H4 (cell line): ENCODE results near the gene MAGEB1. TPM values are rescaled to one million over a fixed set of nuclear protein-coding genes. Genes with fewer than 3 reads are reported as not detected.

ENCODE experiments used
- DNase-seq: peaks from one replicate; pipeline ENCODE4 v3.0.0-alpha.2; 2015; ENCODE audit warnings: low spot score
- total RNA-seq: library from RNA; depleted of rRNA; stranded (reverse); fragments of >200 nt; shearing (Covaris generic); gene quantifications from 2 replicates; pipeline ENCODE4 v1.2.3, GENCODE V29; 2014; rRNA removed

MAGEB1 gene, protein sequence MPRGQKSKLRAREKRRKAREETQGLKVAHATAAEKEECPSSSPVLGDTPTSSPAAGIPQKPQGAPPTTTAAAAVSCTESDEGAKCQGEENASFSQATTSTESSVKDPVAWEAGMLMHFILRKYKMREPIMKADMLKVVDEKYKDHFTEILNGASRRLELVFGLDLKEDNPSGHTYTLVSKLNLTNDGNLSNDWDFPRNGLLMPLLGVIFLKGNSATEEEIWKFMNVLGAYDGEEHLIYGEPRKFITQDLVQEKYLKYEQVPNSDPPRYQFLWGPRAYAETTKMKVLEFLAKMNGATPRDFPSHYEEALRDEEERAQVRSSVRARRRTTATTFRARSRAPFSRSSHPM
- total RNA-seq: not detected in 2 replicates

DNA sequence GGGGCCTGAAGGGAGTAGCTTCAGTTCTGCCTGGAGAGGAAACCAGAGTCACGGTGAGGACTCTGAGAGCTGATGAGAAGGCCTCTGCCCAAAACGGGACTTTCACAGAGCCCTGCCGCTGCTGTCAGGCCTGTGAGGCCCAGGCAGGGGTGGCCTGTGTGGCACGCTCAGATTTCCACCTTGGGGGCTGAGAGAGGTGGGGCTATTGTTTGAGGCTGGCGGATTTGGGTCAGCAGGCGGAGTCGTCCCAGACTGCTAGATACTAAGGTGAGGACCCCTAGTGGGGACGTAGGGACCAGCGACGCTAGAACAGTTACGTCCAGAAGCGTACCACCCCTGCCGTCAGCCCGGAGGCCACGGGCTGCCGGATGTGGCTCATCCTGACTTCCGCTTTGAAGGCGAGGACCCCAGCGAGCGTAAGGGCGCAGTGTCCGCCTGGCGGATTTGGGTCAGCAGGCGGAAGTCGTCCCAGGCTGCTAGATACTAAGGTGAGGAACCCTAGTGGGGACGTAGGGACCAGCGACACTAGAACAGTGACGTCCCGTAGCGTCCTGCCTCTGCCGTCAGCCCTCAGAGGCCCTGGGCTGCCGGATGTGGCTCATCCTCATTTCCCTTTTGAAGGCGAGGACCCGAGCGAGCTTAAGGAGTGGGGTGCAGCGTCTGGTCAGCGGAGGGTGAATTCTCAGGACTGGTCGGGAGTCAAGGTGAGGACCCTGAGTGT lies at the start of gene MAGEB1:
TSS of gene MAGEB1 (plus strand) at position 378 of the 721 bp plus-strand sequence. CDS start 3,348 bp downstream, outside the sequence.
- DNase-seq: no peak

GRCh38 chrX:30212172-30212571 lies 34.8 kb upstream of the MAGEB1 start:
- no peak for DNase-seq

GRCh38 chrX:30215357-30215843 lies 31.5 kb upstream of the MAGEB1 start, which contains the start of gene MAGEB2:
Gene MAGEB2 (plus strand): TSS chrX:30215563. CDS start chrX:30218581, 3,018 bp downstream.
- DNase-seq: no peak

DNA sequence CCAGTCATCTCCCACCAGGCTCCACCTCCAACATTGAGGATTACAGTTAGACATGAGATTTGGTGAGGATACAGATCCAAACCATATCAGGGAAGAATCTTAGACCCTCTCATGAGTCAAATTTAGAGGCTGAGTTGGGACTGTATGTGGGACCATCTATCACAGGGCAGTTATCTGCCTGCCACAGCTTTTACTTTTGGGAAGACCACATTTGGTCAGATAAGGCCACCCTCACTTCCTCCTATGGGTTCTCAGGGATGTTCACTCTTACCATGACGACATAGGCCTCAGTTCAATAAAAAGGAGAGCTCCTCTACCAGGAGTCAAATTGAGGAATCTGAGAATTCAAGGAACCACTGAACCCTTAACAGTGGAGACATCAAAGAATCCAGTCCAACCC lies 29.5 kb upstream of the MAGEB1 start:
- DNase-seq: no peak

GRCh38 chrX:30219372-30219771 lies 27.6 kb upstream of the MAGEB1 start:
- no peak for DNase-seq

- DNase-seq: no peak
These were observed 26.3 kb upstream of the MAGEB1 start for GRCh38 chrX:30220661-30221060.

- no peak for DNase-seq
These were observed 22.4 kb upstream of the MAGEB1 start for GRCh38 chrX:30224536-30224935.

DNA sequence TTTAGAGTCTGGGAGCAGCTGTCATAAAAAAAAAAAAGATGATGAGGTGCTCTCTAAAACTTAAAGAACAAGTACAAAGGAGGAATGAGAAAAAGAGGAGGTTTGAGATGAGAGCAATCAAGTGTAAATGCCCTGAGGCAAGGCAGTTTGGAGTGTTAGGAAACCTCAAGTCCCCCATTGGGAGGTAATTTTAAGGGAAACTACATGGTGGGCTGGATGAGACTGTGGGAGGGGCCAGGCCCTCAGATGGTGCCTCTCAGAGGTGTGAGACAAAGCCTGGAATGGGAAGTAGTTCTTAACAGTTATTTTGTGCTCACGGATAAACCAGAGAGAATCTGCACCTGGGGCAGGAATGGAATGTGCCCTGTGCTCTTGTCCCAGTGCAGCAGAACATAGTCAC lies 18.4 kb upstream of the MAGEB1 start:
- no peak for DNase-seq

DNA sequence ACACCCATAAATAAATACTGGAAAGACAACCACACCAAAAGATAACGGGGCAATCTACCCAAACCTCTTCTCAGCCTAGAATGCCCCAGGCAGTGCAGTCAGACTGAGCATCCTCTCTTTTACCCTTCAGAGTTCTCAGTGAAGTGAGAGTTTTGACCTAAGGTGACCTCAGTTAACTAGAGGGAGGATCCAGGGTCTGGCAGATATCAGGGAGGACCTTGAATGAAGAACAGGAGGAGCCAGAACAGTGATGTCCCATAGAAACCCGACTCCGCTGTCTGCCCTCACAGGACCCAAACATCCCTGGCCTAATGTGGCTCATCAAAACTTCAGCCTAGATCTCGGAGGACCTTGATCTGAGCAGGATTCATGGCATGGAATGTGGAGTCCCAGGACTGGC lies 16.6 kb upstream of the MAGEB1 start, which contains the start of gene MAGEB3:
TSS of gene MAGEB3 (plus strand) at position 263 of the 400 bp plus-strand sequence. CDS start 5,268 bp downstream, outside the sequence.
- no peak for DNase-seq

DNA sequence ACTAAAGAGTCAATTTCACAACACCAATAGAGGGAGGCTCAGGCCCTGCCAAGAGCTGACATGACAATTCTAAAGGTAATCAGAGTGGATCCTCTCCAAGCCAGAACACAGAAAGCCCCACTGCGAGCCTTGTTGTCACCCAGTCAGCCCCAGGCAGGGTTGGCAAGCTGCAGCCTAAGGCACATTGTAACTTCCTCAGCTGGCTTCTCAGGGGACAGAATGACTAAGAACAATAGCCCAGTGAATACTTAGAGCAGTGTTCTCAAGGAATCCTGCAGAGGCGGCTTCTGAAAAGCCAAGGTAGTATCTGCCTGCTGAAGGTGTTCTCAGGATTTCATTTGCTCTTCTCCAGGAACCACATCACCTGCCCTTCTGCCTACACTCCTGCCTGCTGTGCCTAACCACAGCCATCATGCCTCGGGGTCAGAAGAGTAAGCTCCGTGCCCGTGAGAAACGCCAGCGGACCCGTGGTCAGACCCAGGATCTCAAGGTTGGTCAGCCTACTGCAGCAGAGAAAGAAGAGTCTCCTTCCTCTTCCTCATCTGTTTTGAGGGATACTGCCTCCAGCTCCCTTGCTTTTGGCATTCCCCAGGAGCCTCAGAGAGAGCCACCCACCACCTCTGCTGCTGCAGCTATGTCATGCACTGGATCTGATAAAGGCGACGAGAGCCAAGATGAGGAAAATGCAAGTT lies 5.1 kb upstream of the MAGEB1 start, which contains the start of gene MAGEB4:
TSS of gene MAGEB4 (plus strand) at position 277 of the 692 bp plus-strand sequence. CDS start at position 413, 136 bp downstream.
- DNase-seq: no peak

- no peak for DNase-seq
These were observed 1.9 kb downstream of the MAGEB1 start for GRCh38 chrX:30248854-30249253.

- DNase-seq: no peak
These were observed 6.3 kb downstream of the MAGEB1 start for GRCh38 chrX:30253257-30253656.

- no peak for DNase-seq
These were observed 13.0 kb downstream of the MAGEB1 start for GRCh38 chrX:30259927-30260326.

DNA sequence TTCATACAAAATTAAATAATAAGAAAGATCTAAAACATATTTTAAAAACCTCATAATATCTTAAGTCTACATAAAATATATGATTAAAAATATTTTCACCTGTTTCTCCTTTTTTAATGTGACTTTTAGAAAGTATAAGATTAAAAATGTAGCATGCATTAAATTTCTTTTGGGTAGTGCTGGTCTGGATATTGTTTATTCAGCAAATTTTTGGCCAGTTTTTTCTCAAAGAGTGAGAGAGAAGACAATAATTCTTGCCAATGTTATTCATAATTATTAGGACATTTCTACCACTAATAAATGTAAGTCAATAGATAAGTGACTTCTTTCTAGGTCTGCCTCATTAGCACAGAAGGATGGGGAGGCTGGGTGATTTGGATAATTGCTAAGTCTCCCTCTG lies 14.1 kb downstream of the MAGEB1 start:
- no peak for DNase-seq

GRCh38 chrX:30262763-30263162 lies 15.8 kb downstream of the MAGEB1 start:
- no peak for DNase-seq

- no peak for DNase-seq
These were observed 23.7 kb downstream of the MAGEB1 start for GRCh38 chrX:30270639-30271038.

DNA sequence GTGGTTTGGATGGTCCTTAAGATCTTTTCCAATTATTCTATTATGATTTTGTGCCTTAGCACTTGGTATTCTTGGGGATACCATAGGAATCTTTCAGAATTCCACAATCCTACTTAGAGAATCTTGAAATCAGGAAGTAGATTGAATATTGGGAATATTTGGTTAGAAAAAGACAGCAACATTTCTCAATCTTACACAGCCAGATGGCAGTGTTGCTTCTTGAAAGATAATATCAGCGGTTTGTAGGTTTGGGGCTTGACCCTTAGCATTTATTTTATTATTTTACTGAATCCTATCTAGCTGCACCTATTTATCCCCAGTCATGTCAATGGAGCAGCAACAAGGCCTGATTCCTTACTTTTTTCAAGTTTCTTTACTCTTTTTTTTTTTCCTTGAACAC lies 28.6 kb downstream of the MAGEB1 start:
- DNase-seq: peak; percentile 13

DNA sequence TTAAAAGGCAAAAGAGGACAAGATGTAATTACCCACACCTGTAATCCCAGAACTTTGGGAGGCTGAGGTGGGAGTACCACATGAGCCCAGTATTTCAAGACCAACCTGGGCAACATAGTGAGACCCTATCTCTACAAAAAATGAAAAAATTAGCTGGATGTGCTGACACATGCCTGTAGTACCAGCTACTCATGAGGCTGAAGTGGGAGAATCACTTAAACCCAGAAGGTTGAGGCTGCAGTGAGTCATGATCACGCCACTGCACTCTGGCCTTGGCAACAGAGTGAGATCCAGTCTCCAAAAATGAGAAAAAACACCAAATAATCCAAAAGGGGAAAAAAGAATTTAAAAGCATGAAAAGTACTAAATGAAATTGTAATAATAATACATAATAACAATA lies 31.4 kb downstream of the MAGEB1 start:
- DNase-seq: no peak

DNA sequence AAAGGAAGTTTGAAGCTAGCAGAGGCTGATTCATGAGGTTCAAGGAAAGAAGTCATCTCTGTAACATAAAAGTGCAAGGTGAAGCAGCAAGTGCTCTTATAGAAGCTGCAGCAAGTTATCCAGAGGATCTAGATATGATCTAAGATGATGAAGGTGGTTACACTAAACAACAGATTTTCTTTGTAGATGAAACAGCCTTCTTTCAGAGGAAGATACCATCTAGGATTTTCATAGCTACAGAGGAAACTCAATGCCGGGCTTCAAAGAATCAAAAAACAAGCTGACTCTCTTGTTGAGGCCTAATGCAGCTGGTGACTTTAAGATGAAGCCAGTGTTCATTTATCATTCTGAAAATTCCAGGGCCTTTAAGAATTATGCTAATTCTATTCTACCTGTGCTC lies 33.5 kb downstream of the MAGEB1 start:
- no peak for DNase-seq

- no peak for DNase-seq
These were observed 35.6 kb downstream of the MAGEB1 start for GRCh38 chrX:30282527-30282926.

GRCh38 chrX:30283456-30284200 lies 36.7 kb downstream of the MAGEB1 start:
- peak; percentile 89 for DNase-seq
